GM12872 (cell line): ENCODE measurements around the gene RIMS4.

ENCODE experiments used
- CTCF ChIP-seq: IDR thresholded peaks from 3 replicates; pipeline ENCODE4 v1.5.1; 2011; ENCODE audit warnings: low read depth, mild to moderate bottlenecking, low read length, moderate library complexity; ENCODE audit not compliant: insufficient read depth

RIMS4 gene

DNA sequence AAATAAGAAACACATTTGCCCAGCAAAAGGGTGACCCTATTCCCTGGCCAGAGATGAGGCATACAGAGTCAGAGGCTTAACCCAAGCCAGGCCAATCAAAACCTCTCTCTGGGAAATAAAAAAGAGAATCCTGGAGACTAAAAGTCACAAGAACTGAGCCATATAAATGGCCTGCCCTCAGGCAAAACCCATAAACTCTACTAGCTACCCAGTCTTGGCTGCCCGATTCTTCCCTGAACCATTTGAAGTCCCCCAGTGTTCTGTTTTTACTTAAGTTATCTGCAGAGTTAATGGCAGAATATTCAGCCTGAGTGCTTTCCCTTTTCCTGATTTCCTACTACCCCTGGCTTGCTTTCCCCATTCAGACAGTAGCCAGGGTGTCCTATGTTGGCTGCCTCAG, 50.8 kb downstream of the RIMS4 start:
- no peak for TF ChIP-seq CTCF

GRCh38 chr20:44758247-44759101, 51.9 kb downstream of the RIMS4 start:
- TF ChIP-seq CTCF: no peak

DNA sequence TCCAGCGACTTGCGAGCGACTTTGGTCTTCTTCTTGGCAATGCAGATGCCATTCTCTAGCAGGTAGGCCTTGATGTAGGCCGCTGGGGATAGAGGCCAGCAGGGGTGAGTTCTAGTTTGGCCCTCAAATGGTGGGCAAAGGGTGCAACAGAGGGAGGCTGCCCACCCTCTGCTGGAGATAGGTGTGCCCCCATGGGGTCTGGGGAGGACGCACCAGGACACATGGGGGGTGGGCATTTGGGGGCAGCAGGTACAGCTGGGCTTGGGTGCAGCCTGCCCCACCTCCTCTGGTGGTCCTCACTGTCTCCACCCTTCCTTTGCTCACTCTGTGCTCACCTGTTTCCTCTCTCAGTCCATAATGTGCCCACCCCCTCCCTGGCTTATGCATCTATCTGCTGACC, 53.4 kb downstream of the RIMS4 start:
- no peak for TF ChIP-seq CTCF

GRCh38 chr20:44756011-44756688, 54.2 kb downstream of the RIMS4 start:
- TF ChIP-seq CTCF: 0 out of 3 replicates have a peak, but pooled peaks have one; percentile 1

GRCh38 chr20:44754554-44754953, 55.8 kb downstream of the RIMS4 start:
- TF ChIP-seq CTCF: no peak

- TF ChIP-seq CTCF: no peak
Measured at GRCh38 chr20:44752099-44752931, 58.0 kb downstream of the RIMS4 start.
